Measurements from ENCODE around the gene STOX1. TPM values are rescaled to one million over a fixed set of nuclear protein-coding genes. Genes with fewer than 3 reads are reported as not detected.

Gene STOX1
- total and polyA plus RNA-seq, 10 of the 15 experiments (the other 5 are each of a cell fraction or from before 2014, with no cell fraction given) = 0.18 to 1.2 (median 0.67) TPM; not detected in 1

- H2AFZ ChIP-seq (ENCODE audit: control insufficient read depth, low read depth, low read length) = no peak overlapping the region
- H3K79me2 ChIP-seq (ENCODE audit: control insufficient read depth, insufficient read depth, low read length) = no peaks in the 10 kb centered on the region
- POLR2A ChIA-PET = no interaction called here
- intact Hi-C loops (cut with micrococcal nuclease; ENCODE audit: unreplicated experiment) = no loop called here
- H4K20me1 ChIP-seq (ENCODE audit: control insufficient read depth, insufficient read depth) = no peaks in the 10 kb centered on the region
- RAD21 ChIA-PET (ENCODE audit: unreplicated experiment) = no interaction called here
- SMC1A ChIA-PET (ENCODE audit: uncharacterized antibody, unreplicated experiment) = no interaction called here
- no peaks in the 10 kb centered on the region for H3K27me3 ChIP-seq (replicated peaks in 1 of 2; ENCODE audit: control insufficient read depth in 2 of 2, insufficient read depth in 2 of 2, low read length in 1 of 2)
- in situ Hi-C loops (cut with MboI) = no loop called here
- H3K27ac ChIP-seq (ENCODE audit: control insufficient read depth, insufficient read depth) = no peak overlapping the region
- CTCF ChIA-PET = no interaction called here
- no peak for DNase-seq (ENCODE audit: low read depth, low spot score)
- H3K9ac ChIP-seq (ENCODE audit: control insufficient read depth, insufficient read depth, low read length) = no peak overlapping the region
- WGBS (ENCODE audit: insufficient coverage, insufficient replicate concordance, low lambda C conversion rate, missing lambda C conversion rate) = 96% methylated on average over 2 of the region's 2 CpGs
- no peak overlapping the region for H3K4me2 ChIP-seq (ENCODE audit: control insufficient read depth, insufficient read depth)
- H3K4me3 ChIP-seq = no peak overlapping the region
- ATAC-seq = no peak
- no peaks in the 10 kb centered on the region for H3K4me1 ChIP-seq (ENCODE audit: control insufficient read depth, insufficient read depth, low read length)
- TF ChIP-seq E2F8 (IDR thresholded peaks at IDR 0.05; ENCODE audit: low read depth, partially characterized antibody) = no peak
- H3K36me3 ChIP-seq (ENCODE audit: control insufficient read depth in 2 of 2, insufficient read depth in 2 of 2, low read length in 1 of 2) = peaks cover 0 to 3% of the 10 kb centered on the region in 2 experiments; a peak in 3 of 4 replicates
- no peaks in the 10 kb centered on the region for H3K9me3 ChIP-seq (replicated peaks; ENCODE audit: control insufficient read depth, insufficient read depth, low read length)
- BruUV-seq (replicated peaks) = no TSS peak
- no peak for FAIRE-seq
These were observed 110.8 kb downstream of the STOX1 start for GRCh38 chr10:68938117-68938516.

DNA sequence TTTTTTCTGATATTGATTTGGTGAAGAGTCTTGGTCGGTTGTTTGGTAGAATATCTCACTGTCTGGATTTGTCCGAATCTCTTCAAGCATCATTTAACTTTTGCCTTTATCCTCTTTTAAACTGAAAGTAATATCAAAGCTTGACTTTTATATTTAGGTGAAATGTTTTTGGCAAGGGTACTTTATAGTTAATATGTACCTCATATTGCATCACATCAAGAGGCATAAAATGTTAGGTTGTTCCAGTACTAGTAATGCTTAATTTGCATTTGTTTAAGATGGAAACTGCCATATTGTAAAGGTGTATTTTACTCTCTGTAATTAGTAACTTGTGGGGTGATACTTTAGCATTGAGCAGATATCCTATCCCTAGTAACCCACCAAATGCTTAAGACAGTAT, 111.6 kb downstream of the STOX1 start:
- no TSS peak for BruUV-seq (replicated peaks)
- H3K4me3 ChIP-seq = no peak overlapping the region
- no peak overlapping the region for H2AFZ ChIP-seq (ENCODE audit: control insufficient read depth, low read depth, low read length)
- ATAC-seq (no peak), DNase-seq (ENCODE audit: low read depth, low spot score) (no peak), FAIRE-seq (no peak)
- WGBS (ENCODE audit: insufficient coverage, insufficient replicate concordance, low lambda C conversion rate, missing lambda C conversion rate) = 97% methylated on average over 2 of the region's 2 CpGs
- no peaks in the 10 kb centered on the region for H3K79me2 ChIP-seq (ENCODE audit: control insufficient read depth, insufficient read depth, low read length)
- peaks cover 0 to 3% of the 10 kb centered on the region in 2 experiments; a peak in 3 of 4 replicates for H3K36me3 ChIP-seq (ENCODE audit: control insufficient read depth in 2 of 2, insufficient read depth in 2 of 2, low read length in 1 of 2)
- in situ Hi-C loops (cut with MboI) (no loop called here), intact Hi-C loops (cut with micrococcal nuclease; ENCODE audit: unreplicated experiment) (no loop called here)
- H3K27ac ChIP-seq (ENCODE audit: control insufficient read depth, insufficient read depth) = no peak overlapping the region
- no peaks in the 10 kb centered on the region for H4K20me1 ChIP-seq (ENCODE audit: control insufficient read depth, insufficient read depth)
- no peaks in the 10 kb centered on the region for H3K9me3 ChIP-seq (replicated peaks; ENCODE audit: control insufficient read depth, insufficient read depth, low read length)
- no peaks in the 10 kb centered on the region for H3K27me3 ChIP-seq (replicated peaks in 1 of 2; ENCODE audit: control insufficient read depth in 2 of 2, insufficient read depth in 2 of 2, low read length in 1 of 2)
- H3K4me1 ChIP-seq (ENCODE audit: control insufficient read depth, insufficient read depth, low read length) = no peaks in the 10 kb centered on the region
- no peak overlapping the region for H3K9ac ChIP-seq (ENCODE audit: control insufficient read depth, insufficient read depth, low read length)
- H3K4me2 ChIP-seq (ENCODE audit: control insufficient read depth, insufficient read depth) = no peak overlapping the region
- TF ChIP-seq, protein P1, sequence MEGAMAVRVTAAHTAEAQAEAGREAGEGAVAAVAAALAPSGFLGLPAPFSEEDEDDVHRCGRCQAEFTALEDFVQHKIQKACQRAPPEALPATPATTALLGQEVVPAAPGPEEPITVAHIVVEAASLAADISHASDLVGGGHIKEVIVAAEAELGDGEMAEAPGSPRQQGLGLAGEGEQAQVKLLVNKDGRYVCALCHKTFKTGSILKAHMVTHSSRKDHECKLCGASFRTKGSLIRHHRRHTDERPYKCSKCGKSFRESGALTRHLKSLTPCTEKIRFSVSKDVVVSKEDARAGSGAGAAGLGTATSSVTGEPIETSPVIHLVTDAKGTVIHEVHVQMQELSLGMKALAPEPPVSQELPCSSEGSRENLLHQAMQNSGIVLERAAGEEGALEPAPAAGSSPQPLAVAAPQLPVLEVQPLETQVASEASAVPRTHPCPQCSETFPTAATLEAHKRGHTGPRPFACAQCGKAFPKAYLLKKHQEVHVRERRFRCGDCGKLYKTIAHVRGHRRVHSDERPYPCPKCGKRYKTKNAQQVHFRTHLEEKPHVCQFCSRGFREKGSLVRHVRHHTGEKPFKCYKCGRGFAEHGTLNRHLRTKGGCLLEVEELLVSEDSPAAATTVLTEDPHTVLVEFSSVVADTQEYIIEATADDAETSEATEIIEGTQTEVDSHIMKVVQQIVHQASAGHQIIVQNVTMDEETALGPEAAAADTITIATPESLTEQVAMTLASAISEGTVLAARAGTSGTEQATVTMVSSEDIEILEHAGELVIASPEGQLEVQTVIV (IDR thresholded peaks at IDR 0.05; ENCODE audit: borderline replicate concordance, partially characterized antibody) = no peak
- TF ChIP-seq POLR2A (IDR thresholded peaks at IDR 0.05; ENCODE audit: low read depth, low read length) (no peak), ETV6 (conservative IDR thresholded peaks at IDR 0.05 in 1 of 2, IDR thresholded peaks at IDR 0.05 in 1 of 2; ENCODE audit: borderline replicate concordance in 1 of 2, low read depth in 1 of 2) (no peak), ESRRA (IDR thresholded peaks at IDR 0.05; ENCODE audit: low read length) (no peak), RCOR1 (conservative IDR thresholded peaks at IDR 0.05; ENCODE audit: low read depth, low read length) (no peak), PML (IDR thresholded peaks at IDR 0.05; ENCODE audit: low read length) (no peak), RB1 (IDR thresholded peaks at IDR 0.05; ENCODE audit: borderline replicate concordance) (no peak), JUNB (IDR thresholded peaks at IDR 0.05) (no peak), KAT2A (conservative IDR thresholded peaks at IDR 0.05; ENCODE audit: control insufficient read depth, low read depth, low read length) (no peak), TCF7 (IDR thresholded peaks at IDR 0.05; ENCODE audit: borderline replicate concordance) (no peak), CHD1 (IDR thresholded peaks at IDR 0.05; ENCODE audit: low read depth, low read length) (no peak), SREBF1 (IDR thresholded peaks at IDR 0.05; ENCODE audit: low read length) (no peak), BCL11A (IDR thresholded peaks at IDR 0.05; ENCODE audit: low read depth, low read length) (no peak), NBN (IDR thresholded peaks at IDR 0.05) (no peak)
- ChIA-PET SMC1A (ENCODE audit: uncharacterized antibody, unreplicated experiment) (no interaction called here), RAD21 (ENCODE audit: unreplicated experiment) (no interaction called here), CTCF (interaction anchor here (3.5 kb wide), 1 partner anchor 17 kb away, joined by 14 read pairs; the partner anchor contains the start of gene DDX21), POLR2A (interaction anchor here (0.6 kb wide), 1 partner anchor 297 kb away, joined by 3 read pairs; no protein-coding TSS in a partner anchor)

Measured in GM12878 (cell line).